BLaER1 treated with 17β-estradiol and CSF1 and Interleukin-3, amounts not matched to agents 10 nM and 100 nM (cell line): ENCODE measurements around the gene PAK3.
A peak's percentile ranks its signal among the peaks of the same experiment; 100 is the strongest.

ENCODE experiments used
- H3K27ac ChIP-seq, 11 experiments: shearing (Covaris generic); formaldehyde crosslinking; 2 replicates each; pipeline ENCODE4 v1.8.1; 2022
- H3K27me3 ChIP-seq, 11 experiments: shearing (Covaris generic); formaldehyde crosslinking; 2 replicates each; pipeline ENCODE4 v1.8.1; 2022
- H3K36me3 ChIP-seq, 11 experiments: shearing (Covaris generic); formaldehyde crosslinking; 2 replicates each; pipeline ENCODE4 v1.8.1; 2022
- H3K4me1 ChIP-seq, 10 experiments: shearing (Covaris generic); formaldehyde crosslinking; 2 replicates each; pipeline ENCODE4 v1.8.1; 2022
- H3K4me2 ChIP-seq, 11 experiments: shearing (Covaris generic); formaldehyde crosslinking; 2 replicates each; pipeline ENCODE4 v1.8.1; 2022
- H3K4me3 ChIP-seq, 10 experiments: shearing (Covaris generic); formaldehyde crosslinking; 2 replicates each; pipeline ENCODE4 v1.8.1; 2022
- H3K9ac ChIP-seq, 11 experiments: shearing (Covaris generic); formaldehyde crosslinking; 2 replicates each; pipeline ENCODE4 v1.8.1; 2022
- H3K9me3 ChIP-seq, 11 experiments: shearing (Covaris generic); formaldehyde crosslinking; replicated peaks in 1 of 11; 2 replicates each; pipeline ENCODE4 v1.8.1; 2022
- H4K20me1 ChIP-seq, 11 experiments: shearing (Covaris generic); formaldehyde crosslinking; 2 replicates each; pipeline ENCODE4 v1.8.1; 2022
- Cebpa-rat ChIP-seq, 11 experiments: shearing (Covaris generic); IDR thresholded peaks; 2 replicates each; pipeline ENCODE4 v1.8.1; 2022

The PAK3 gene

DNA sequence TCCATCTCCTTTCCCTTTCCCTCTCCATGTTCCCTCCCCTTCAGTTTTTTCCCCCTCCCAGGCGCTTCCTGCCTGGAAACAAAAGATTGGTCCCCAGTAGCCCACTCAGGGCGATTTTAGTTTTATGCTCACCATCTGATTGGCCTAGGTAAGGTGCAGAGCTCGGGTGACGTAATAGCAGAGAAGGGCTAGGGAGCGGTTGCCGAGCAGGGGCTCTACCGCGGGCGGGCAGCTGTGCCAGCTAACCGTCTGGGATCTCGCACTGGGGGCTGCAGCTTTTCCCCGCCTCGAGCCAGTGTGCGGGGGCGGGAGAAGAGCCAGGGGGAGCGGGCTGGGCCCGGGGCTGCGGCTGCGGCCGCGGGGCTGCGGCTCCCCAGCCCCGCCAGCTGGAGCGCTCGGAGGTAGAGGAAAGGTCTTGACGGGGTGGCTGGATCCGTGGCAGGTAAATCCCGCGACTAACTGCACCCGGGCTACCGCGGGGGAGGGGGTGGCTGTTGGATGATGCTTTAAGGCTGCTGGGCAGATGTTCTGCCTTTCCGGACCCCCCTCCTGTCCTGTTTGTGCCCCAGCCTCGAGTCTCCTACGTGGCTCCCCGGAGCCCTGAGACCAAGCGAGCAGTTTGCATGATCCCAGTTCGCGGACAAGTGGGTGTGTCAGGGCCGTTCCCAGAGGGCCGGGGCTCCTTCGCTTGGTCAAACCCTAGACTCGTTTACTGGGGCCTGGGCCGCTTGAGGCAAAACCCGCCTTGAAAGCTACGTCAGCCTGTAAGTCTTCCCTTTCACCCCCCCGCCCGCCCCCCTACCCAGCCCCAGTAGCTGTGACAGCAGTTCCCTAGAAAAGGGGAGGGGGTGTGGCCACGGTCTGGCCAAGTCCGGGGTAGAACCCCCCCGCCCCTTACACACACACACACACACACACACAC lies at the start of gene PAK3:
TSS of gene PAK3 (plus strand) at position 218 of the 922 bp plus-strand sequence. CDS start 26,913 bp downstream, outside the sequence.
- H3K4me3 ChIP-seq = no peak within 1 kb of the TSS
- no peaks in the 10 kb centered on the region for H3K4me1 ChIP-seq
- no peak for TF ChIP-seq Cebpa-rat (IDR thresholded peaks at IDR 0.05)
- H3K9me3 ChIP-seq = peaks cover 0 to 10% (median 7%) of the 10 kb centered on the region in 11 experiments; a peak in 11 of 22 replicates
- peaks cover 0 to 7% (median 0%) of the 10 kb centered on the region in 11 experiments; a peak in 1 of 22 replicates for H4K20me1 ChIP-seq
- no peak within 1 kb of the TSS for H3K9ac ChIP-seq
- H3K36me3 ChIP-seq = no peaks in the 10 kb centered on the region
- 0 out of 22 replicates have a peak within 1 kb of the TSS, but pooled peaks of 1 of the 11 experiments have one; percentile 7 for H3K4me2 ChIP-seq
- H3K27me3 ChIP-seq = peaks cover 72 to 95% (median 89%) of the 10 kb centered on the region in 11 experiments
- no peak within 1 kb of the TSS for H3K27ac ChIP-seq

DNA sequence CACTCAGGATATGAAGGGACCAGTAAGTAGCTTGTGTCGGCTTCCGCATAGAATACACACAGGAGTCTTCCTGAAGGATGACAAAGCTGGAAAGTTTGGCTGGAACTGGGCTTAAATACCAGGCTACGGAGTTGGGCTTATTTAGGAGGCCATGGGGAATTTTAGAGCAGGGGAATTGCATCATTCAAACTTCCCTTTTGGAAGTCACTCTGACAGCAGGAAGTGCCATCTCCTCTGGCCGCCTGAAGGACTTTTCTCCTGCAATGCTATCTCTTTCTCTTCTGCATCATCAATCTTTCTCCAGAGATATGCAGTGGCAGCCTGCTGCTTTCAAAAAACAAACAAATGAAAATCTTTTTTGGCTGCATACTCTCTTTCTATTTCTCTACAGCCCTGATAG lies 48.4 kb upstream of the PAK3 start:
- no peak overlapping the region for H3K27ac ChIP-seq
- H3K4me1 ChIP-seq = no peaks in the 10 kb centered on the region
- TF ChIP-seq Cebpa-rat (IDR thresholded peaks at IDR 0.05) = no peak

DNA sequence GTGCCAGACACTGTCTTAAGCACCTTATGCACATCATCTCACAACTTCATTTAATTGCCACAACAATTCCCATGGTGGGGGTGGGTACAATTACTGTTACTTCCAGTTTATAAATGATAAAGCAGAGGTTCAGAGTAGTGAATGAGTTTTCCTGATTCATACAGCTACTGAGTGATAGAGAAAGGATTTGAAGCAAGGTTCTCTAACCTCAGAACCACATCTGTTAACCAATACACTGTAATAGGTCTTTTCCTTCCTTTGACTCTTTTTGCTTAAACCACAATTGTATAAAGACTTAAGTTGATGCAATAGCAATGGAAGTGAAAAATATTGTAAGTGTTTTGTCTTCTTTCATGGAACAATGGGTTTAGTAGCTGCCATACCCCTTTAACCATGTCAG lies 43.5 kb upstream of the PAK3 start:
- Histone ChIP-seq H3K4me2 (no peak overlapping the region), H3K36me3 (no peaks in the 10 kb centered on the region), H3K9ac (no peak overlapping the region), H4K20me1 (no peaks in the 10 kb centered on the region; a peak in 3 of 22 replicates), H3K9me3 (0 out of 22 replicates have a peak, but pooled peaks cover 0 to 1% (median 0%) of the 10 kb centered on the region in 11 experiments), H3K27me3 (peaks cover 70 to 100% (median 91%) of the 10 kb centered on the region in 11 experiments), H3K27ac (no peak overlapping the region), H3K4me1 (no peaks in the 10 kb centered on the region), H3K4me3 (no peak overlapping the region)
- TF ChIP-seq Cebpa-rat (IDR thresholded peaks at IDR 0.05) = no peak

More for the DNA sequence above, 48.4 kb upstream of the PAK3 start:
- Histone ChIP-seq H3K9ac (no peak overlapping the region), H3K9me3 (no peaks in the 10 kb centered on the region), H3K4me3 (no peak overlapping the region), H3K36me3 (no peaks in the 10 kb centered on the region), H3K4me2 (no peak overlapping the region; a peak in 1 of 22 replicates), H4K20me1 (no peaks in the 10 kb centered on the region; a peak in 2 of 22 replicates), H3K27me3 (peaks cover 76 to 100% (median 99%) of the 10 kb centered on the region in 11 experiments)

DNA sequence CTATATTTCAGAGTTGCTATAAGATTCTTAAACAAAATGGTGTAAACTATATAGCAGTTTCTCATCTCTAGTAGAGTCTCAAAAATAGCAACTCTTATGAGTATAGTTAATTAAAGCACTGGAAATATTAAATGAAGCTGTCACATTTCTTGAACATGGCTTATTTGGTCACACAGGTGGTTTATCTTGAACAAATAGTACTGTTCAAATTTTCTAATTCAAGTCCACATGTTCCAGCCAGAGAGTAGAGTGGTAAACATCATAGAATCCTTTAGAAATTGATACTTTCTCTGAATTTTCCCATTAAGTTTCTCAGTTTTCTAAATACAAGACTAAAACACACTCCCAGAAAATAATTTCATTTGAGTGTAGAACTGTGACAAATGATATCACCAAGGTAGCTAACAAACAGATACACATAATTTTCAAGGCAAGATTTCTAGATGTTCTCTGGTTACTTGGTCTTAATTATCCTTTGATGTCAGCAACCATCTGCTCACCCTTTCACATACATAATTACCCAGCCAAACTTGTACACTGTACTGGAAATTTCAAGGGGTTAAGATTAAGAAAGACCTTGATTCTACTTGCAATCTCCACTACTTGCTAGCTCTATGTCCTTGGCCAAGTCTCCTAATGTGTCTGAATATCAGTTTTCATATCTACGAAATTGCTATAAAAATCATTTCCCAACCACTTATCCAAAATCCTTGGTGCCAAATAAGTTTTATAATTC lies 24.3 kb upstream of the PAK3 start:
- no peaks in the 10 kb centered on the region for H3K4me1 ChIP-seq
- no peak overlapping the region for H3K4me3 ChIP-seq
- H3K9ac ChIP-seq = no peak overlapping the region
- peaks cover 63 to 98% (median 91%) of the 10 kb centered on the region in 11 experiments for H3K27me3 ChIP-seq
- TF ChIP-seq Cebpa-rat (IDR thresholded peaks at IDR 0.05) = no peak
- H4K20me1 ChIP-seq = no peaks in the 10 kb centered on the region
- H3K9me3 ChIP-seq = peaks cover 0 to 21% (median 13%) of the 10 kb centered on the region in 11 experiments; a peak in 16 of 22 replicates
- no peak overlapping the region for H3K4me2 ChIP-seq
- H3K36me3 ChIP-seq = no peaks in the 10 kb centered on the region
- H3K27ac ChIP-seq = no peak overlapping the region

DNA sequence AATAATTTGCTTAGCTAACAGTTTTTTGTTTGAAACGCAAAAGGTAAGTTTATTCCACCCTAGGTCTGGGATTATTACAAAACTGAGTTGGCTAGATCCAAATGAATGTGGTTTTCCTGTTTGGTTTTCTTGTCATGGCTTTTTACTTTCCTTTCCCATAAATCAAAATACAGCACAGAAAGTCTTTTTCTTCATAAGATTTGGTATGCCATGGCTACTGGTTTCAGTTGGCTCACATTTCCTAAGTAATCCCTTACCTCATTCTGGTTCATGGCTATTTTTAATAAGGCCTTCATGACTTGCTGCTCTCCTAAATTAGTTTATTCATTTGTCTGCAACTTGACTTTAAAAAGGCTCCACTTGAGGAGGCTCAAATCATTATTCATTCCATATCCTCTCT lies 12.9 kb upstream of the PAK3 start:
- Histone ChIP-seq H3K27me3 (peaks cover 73 to 100% (median 96%) of the 10 kb centered on the region in 11 experiments), H3K4me2 (peak overlapping the region in 3 of 11 experiments; percentile 1 to 15 (median 11); a peak in 2 of 22 replicates), H3K27ac (no peak overlapping the region), H3K9ac (no peak overlapping the region), H3K4me3 (no peak overlapping the region), H3K9me3 (no peaks in the 10 kb centered on the region), H4K20me1 (no peaks in the 10 kb centered on the region; a peak in 2 of 22 replicates), H3K4me1 (peaks cover 0 to 8% (median 0%) of the 10 kb centered on the region in 10 experiments; a peak in 3 of 20 replicates), H3K36me3 (no peaks in the 10 kb centered on the region)
- no peak for TF ChIP-seq Cebpa-rat (IDR thresholded peaks at IDR 0.05)

DNA sequence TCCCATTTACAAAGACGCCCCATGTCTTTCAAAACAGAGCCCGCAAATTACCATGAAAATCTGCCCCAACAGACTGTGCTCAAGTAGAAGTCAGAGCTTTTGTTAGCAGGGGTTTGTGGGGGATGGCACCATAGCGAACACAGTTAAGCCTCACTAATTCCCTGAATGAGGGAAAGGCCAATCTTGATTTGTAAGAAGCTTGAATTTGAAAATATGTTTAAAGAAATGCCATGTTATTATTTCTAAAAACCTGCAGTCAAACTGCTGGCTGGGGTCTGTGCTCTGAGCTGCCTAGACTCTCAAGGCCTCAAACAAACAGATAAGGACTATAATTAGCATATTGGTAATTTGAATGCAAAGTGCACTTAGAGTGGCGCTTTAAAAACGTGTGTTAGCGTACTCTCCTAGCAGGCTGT lies 9.4 kb upstream of the PAK3 start:
- no peak for TF ChIP-seq Cebpa-rat (IDR thresholded peaks at IDR 0.05)
- Histone ChIP-seq H3K36me3 (no peaks in the 10 kb centered on the region), H3K9ac (no peak overlapping the region), H4K20me1 (no peaks in the 10 kb centered on the region; a peak in 2 of 22 replicates), H3K9me3 (no peaks in the 10 kb centered on the region), H3K4me2 (no peak overlapping the region), H3K27ac (no peak overlapping the region), H3K4me3 (no peak overlapping the region), H3K27me3 (peaks cover 86 to 100% (median 98%) of the 10 kb centered on the region in 11 experiments), H3K4me1 (peaks cover 0 to 8% (median 0%) of the 10 kb centered on the region in 10 experiments; a peak in 3 of 20 replicates)

DNA sequence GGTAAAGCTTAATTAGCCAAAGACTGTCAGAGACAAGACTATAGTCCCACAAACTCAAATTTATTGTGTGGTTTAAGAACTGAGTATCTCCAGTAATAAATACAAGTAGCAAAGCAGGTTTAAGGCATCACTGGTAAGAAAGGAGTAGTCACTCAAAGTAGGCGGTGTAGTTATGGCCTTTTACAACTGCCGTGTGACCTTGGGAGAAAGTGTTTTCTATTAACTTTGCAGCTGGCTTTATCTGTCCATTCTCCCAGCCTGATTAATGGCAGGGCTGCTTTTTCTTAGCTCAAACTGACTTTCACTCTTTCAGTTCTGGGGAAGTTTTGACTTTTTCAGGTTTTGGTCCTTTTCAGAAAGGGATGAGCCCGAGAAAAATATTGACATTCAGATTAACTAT lies 7.4 kb upstream of the PAK3 start:
- Histone ChIP-seq H3K27me3 (peaks cover 98 to 100% (median 100%) of the 10 kb centered on the region in 11 experiments), H3K27ac (no peak overlapping the region), H3K4me3 (no peak overlapping the region), H3K9ac (no peak overlapping the region), H3K4me2 (no peak overlapping the region), H4K20me1 (no peaks in the 10 kb centered on the region; a peak in 2 of 22 replicates), H3K36me3 (no peaks in the 10 kb centered on the region), H3K4me1 (peaks cover 0 to under 1% (median 0%) of the 10 kb centered on the region in 10 experiments; a peak in 2 of 20 replicates), H3K9me3 (no peaks in the 10 kb centered on the region)
- no peak for TF ChIP-seq Cebpa-rat (IDR thresholded peaks at IDR 0.05)

DNA sequence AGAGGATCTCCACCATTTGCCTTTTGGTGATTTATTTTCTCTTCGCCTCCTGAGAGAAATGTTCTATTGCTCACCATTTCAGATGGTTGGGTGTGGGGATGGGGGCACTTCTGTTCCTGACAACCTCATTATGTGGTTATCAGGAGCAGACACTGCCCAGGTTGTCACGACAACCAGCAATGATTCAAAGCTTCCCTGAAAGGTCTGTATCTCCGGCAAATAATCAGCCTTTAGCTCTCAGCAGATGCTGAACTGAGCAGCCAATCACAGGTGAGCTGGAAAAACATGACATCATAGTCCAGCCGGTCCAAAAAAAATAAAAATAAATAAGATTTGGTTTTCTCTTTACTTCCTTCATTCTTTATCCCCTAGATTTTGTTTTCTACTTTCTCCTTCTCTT lies 5.5 kb upstream of the PAK3 start:
- Histone ChIP-seq H3K9ac (no peak overlapping the region), H3K36me3 (no peaks in the 10 kb centered on the region), H4K20me1 (no peaks in the 10 kb centered on the region; a peak in 2 of 22 replicates), H3K9me3 (0 out of 22 replicates have a peak, but pooled peaks cover 0 to under 1% (median 0%) of the 10 kb centered on the region in 11 experiments), H3K4me3 (no peak overlapping the region), H3K27ac (no peak overlapping the region), H3K27me3 (peaks cover 94 to 100% (median 100%) of the 10 kb centered on the region in 11 experiments), H3K4me2 (no peak overlapping the region), H3K4me1 (no peaks in the 10 kb centered on the region)
- TF ChIP-seq Cebpa-rat (IDR thresholded peaks at IDR 0.05) = no peak
